ENCODE measurements around the gene ANKRD6. TPM values are rescaled to one million over a fixed set of nuclear protein-coding genes. Genes with fewer than 3 reads are reported as not detected.

Gene ANKRD6
- polyA plus RNA-seq, 1 of the 3 experiments (the other 2 are of a cell fraction), result 2.6 TPM

DNA sequence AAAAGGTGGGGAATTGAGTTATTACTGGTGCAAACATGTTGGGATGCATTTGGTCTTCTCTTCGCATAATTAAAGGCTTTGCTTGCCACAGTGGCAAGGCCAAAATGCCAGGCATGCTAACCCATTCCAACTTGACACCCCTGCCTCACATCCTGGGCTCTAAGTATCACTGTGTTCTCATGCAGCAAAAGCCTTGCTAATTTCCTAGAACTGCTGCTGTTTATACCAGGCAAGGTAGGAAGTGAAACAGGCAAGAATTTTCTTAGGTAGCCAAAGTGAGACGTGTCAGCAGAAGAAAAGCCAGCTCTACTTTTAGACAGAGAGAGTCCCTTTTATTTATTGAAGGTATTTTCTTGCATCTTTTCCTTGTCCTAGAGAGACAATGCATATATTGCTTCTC, 164.4 kb downstream of the ANKRD6 start:
- CTCF ChIA-PET, result interaction anchor here (1.4 to 5.0 kb wide), 3 partner anchors 164 to 229 kb away, joined by 3 to 35 read pairs (median 16); partner anchors contain the start of gene ANKRD6
- no peak overlapping the region for H3K4me3 ChIP-seq (ENCODE audit: low read depth in 2 of 2, low read length in 1 of 2)
- POLR2A ChIA-PET, result no interaction called here
- H3K36me3 ChIP-seq (replicated peaks in 1 of 2; ENCODE audit: control insufficient read depth in 1 of 2, insufficient read depth in 2 of 2, low read length in 1 of 2), result no peaks in the 10 kb centered on the region
- H3K9ac ChIP-seq, result no peak overlapping the region
- no peak overlapping the region for H3K27ac ChIP-seq (ENCODE audit: low read depth in 2 of 2, low read length in 1 of 2)
- TF ChIP-seq TEAD4 (IDR thresholded peaks at IDR 0.05; ENCODE audit: borderline replicate concordance, insufficient read depth) (no peak), TAF1 (IDR thresholded peaks at IDR 0.05; ENCODE audit: borderline replicate concordance, low read depth, low read length) (no peak), POLR2AphosphoS5 (IDR thresholded peaks at IDR 0.05; ENCODE audit: low read depth, low read length) (no peak), TCF12 (IDR thresholded peaks at IDR 0.05) (no peak), EZH2phosphoT487 (IDR thresholded peaks at IDR 0.05; ENCODE audit: borderline replicate concordance, low read depth) (no peak), FOXJ3 (CRISPR knock-in tag; IDR thresholded peaks at IDR 0.05) (no peak), SMC3 (IDR thresholded peaks at IDR 0.05; ENCODE audit: low read depth, low read length) (no peak), FOSL2 (IDR thresholded peaks at IDR 0.05; ENCODE audit: borderline replicate concordance, low read depth) (no peak), MEF2A (IDR thresholded peaks at IDR 0.05; ENCODE audit: borderline replicate concordance, low read depth) (no peak), NFIC (IDR thresholded peaks at IDR 0.05; ENCODE audit: borderline replicate concordance) (no peak), GATA2 (CRISPR knock-in tag; IDR thresholded peaks at IDR 0.05) (no peak), SIN3A (IDR thresholded peaks at IDR 0.05; ENCODE audit: borderline replicate concordance, low read depth, low read length) (no peak), EP300 (IDR thresholded peaks at IDR 0.05; ENCODE audit: borderline replicate concordance in 1 of 2, low read depth in 1 of 2, low read length in 1 of 2) (no peak)
- TF ChIP-seq, protein P1, sequence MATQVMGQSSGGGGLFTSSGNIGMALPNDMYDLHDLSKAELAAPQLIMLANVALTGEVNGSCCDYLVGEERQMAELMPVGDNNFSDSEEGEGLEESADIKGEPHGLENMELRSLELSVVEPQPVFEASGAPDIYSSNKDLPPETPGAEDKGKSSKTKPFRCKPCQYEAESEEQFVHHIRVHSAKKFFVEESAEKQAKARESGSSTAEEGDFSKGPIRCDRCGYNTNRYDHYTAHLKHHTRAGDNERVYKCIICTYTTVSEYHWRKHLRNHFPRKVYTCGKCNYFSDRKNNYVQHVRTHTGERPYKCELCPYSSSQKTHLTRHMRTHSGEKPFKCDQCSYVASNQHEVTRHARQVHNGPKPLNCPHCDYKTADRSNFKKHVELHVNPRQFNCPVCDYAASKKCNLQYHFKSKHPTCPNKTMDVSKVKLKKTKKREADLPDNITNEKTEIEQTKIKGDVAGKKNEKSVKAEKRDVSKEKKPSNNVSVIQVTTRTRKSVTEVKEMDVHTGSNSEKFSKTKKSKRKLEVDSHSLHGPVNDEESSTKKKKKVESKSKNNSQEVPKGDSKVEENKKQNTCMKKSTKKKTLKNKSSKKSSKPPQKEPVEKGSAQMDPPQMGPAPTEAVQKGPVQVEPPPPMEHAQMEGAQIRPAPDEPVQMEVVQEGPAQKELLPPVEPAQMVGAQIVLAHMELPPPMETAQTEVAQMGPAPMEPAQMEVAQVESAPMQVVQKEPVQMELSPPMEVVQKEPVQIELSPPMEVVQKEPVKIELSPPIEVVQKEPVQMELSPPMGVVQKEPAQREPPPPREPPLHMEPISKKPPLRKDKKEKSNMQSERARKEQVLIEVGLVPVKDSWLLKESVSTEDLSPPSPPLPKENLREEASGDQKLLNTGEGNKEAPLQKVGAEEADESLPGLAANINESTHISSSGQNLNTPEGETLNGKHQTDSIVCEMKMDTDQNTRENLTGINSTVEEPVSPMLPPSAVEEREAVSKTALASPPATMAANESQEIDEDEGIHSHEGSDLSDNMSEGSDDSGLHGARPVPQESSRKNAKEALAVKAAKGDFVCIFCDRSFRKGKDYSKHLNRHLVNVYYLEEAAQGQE (IDR thresholded peaks at IDR 0.05; ENCODE audit: low read depth, low read length), result no peak
- TF ChIP-seq, protein P2, sequence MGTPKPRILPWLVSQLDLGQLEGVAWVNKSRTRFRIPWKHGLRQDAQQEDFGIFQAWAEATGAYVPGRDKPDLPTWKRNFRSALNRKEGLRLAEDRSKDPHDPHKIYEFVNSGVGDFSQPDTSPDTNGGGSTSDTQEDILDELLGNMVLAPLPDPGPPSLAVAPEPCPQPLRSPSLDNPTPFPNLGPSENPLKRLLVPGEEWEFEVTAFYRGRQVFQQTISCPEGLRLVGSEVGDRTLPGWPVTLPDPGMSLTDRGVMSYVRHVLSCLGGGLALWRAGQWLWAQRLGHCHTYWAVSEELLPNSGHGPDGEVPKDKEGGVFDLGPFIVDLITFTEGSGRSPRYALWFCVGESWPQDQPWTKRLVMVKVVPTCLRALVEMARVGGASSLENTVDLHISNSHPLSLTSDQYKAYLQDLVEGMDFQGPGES (IDR thresholded peaks at IDR 0.05; ENCODE audit: low read depth, low read length), result no peak
- TF ChIP-seq, protein P3, sequence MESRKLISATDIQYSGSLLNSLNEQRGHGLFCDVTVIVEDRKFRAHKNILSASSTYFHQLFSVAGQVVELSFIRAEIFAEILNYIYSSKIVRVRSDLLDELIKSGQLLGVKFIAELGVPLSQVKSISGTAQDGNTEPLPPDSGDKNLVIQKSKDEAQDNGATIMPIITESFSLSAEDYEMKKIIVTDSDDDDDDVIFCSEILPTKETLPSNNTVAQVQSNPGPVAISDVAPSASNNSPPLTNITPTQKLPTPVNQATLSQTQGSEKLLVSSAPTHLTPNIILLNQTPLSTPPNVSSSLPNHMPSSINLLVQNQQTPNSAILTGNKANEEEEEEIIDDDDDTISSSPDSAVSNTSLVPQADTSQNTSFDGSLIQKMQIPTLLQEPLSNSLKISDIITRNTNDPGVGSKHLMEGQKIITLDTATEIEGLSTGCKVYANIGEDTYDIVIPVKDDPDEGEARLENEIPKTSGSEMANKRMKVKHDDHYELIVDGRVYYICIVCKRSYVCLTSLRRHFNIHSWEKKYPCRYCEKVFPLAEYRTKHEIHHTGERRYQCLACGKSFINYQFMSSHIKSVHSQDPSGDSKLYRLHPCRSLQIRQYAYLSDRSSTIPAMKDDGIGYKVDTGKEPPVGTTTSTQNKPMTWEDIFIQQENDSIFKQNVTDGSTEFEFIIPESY (IDR thresholded peaks at IDR 0.05; ENCODE audit: borderline replicate concordance, low read depth), result no peak
- TF ChIP-seq, protein P4, sequence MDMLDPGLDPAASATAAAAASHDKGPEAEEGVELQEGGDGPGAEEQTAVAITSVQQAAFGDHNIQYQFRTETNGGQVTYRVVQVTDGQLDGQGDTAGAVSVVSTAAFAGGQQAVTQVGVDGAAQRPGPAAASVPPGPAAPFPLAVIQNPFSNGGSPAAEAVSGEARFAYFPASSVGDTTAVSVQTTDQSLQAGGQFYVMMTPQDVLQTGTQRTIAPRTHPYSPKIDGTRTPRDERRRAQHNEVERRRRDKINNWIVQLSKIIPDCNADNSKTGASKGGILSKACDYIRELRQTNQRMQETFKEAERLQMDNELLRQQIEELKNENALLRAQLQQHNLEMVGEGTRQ (IDR thresholded peaks at IDR 0.05; ENCODE audit: borderline replicate concordance, low read depth, low read length), result no peak
- no peaks in the 10 kb centered on the region for H3K79me2 ChIP-seq (ENCODE audit: insufficient read depth)
- 31% methylated on average over 2 of the region's 2 CpGs for WGBS (ENCODE audit: low lambda C conversion rate)
- H2AFZ ChIP-seq (ENCODE audit: low read depth), result no peak overlapping the region
- H4K20me1 ChIP-seq (ENCODE audit: insufficient read depth), result no peaks in the 10 kb centered on the region
- no peak for DNase-seq
- H3K4me1 ChIP-seq (ENCODE audit: control insufficient read depth in 1 of 2, insufficient read depth in 2 of 2, low read depth in 1 of 2, low read length in 1 of 2), result no peaks in the 10 kb centered on the region
- no peaks in the 10 kb centered on the region for H3K9me3 ChIP-seq
- H3F3A ChIP-seq (replicated peaks; ENCODE audit: insufficient read depth), result no peaks in the 10 kb centered on the region
- H3K4me2 ChIP-seq, result no peak overlapping the region
- H3K27me3 ChIP-seq (ENCODE audit: insufficient read depth), result no peaks in the 10 kb centered on the region
- H3K9me2 ChIP-seq, result no peaks in the 10 kb centered on the region
